PC-3 (cell line): Measurements from ENCODE around the gene PAN3. TPM values are rescaled to one million over a fixed set of nuclear protein-coding genes. Genes with fewer than 3 reads are reported as not detected.

Source experiments
- ATAC-seq: fragments of 200-7000 bp; cut with Tn5 transposase; 2 replicates; pipeline ENCODE4 v1.9.1; 2020; ENCODE audit warnings: mild to moderate bottlenecking, moderate library complexity
- BruUV-seq: library from RNA; stranded (reverse); fragments of 400-500 nt; replicated peaks from 2 replicates; lab custom pipeline; 2021; lab: Mats Ljungman, UMichigan
- CTCF ChIA-PET: fragments of 300-600 bp; sonication (Branson Sonifier 250); formaldehyde crosslinking; loops from one replicate; lab custom pipeline; 2022; ENCODE audit warnings: antibody characterized with exemption; lab: Charles Lee
- POLR2A ChIA-PET: fragments of 300-600 bp; sonication (Branson Sonifier 250); formaldehyde crosslinking; loops from one replicate; lab custom pipeline; 2022; ENCODE audit warnings: antibody characterized with exemption; ENCODE audit not compliant: unreplicated experiment; lab: Charles Lee
- DNase-seq: peaks from one replicate; pipeline ENCODE4 v3.0.0-alpha.2; 2015
- H2AFZ ChIP-seq: fragments of 300-600 bp; sonication (generic); 2 replicates; pipeline ENCODE4 v1.6.0; 2016; ENCODE audit warnings: antibody characterized with exemption, low read length
- H3F3A ChIP-seq: fragments of 300-600 bp; sonication (generic); one replicate; pipeline ENCODE4 v1.6.0; 2017; ENCODE audit warnings: antibody characterized with exemption, low read length, control low read depth, mild to moderate bottlenecking; ENCODE audit not compliant: unreplicated experiment
- H3K27ac ChIP-seq: fragments of 300-600 bp; sonication (generic); 2 replicates; pipeline ENCODE4 v1.5.1; 2016; ENCODE audit warnings: mild to moderate bottlenecking, low read length
- H3K27me3 ChIP-seq: fragments of 300-600 bp; sonication (generic); 2 replicates; pipeline ENCODE4 v1.6.1; 2016; ENCODE audit warnings: low read length, mixed read lengths
- H3K36me3 ChIP-seq: fragments of 300-600 bp; sonication (generic); 2 replicates; pipeline ENCODE4 v1.6.1; 2016; ENCODE audit warnings: low read depth, mixed run types, low read length, mixed read lengths
- H3K4me1 ChIP-seq: fragments of 300-600 bp; sonication (generic); 2 replicates; pipeline ENCODE4 v1.5.1; 2016; ENCODE audit warnings: low read length; ENCODE audit not compliant: insufficient read depth
- H3K4me2 ChIP-seq: fragments of 300-600 bp; sonication (generic); 2 replicates; pipeline ENCODE4 v1.6.0; 2016; ENCODE audit warnings: low read length
- H3K4me3 ChIP-seq: fragments of 300-600 bp; sonication (generic); 2 replicates; pipeline ENCODE4 v1.5.1; 2016; ENCODE audit warnings: mild to moderate bottlenecking, low read length, mixed read lengths
- H3K79me2 ChIP-seq: fragments of 300-600 bp; sonication (generic); 2 replicates; pipeline ENCODE4 v1.6.1; 2017; ENCODE audit warnings: low read length, mixed read lengths
- H3K9ac ChIP-seq: fragments of 300-600 bp; sonication (generic); 2 replicates; pipeline ENCODE4 v1.6.0; 2016; ENCODE audit warnings: mild to moderate bottlenecking, low read length
- H3K9me2 ChIP-seq: fragments of 300-600 bp; sonication (generic); replicated peaks from 2 replicates; pipeline ENCODE4 v1.6.1; 2016; ENCODE audit warnings: mixed run types, low read length, mixed read lengths
- H3K9me3 ChIP-seq: fragments of 300-600 bp; sonication (generic); 2 replicates; pipeline ENCODE4 v1.6.1; 2016; ENCODE audit warnings: low read length, mixed read lengths
- H4K20me1 ChIP-seq: fragments of 300-600 bp; sonication (generic); 2 replicates; pipeline ENCODE4 v1.6.1; 2016; ENCODE audit warnings: low read length, mixed read lengths
- EZH2 ChIP-seq: fragments of 300-600 bp; sonication (generic); IDR thresholded peaks from one replicate; pipeline ENCODE4 v1.6.1; 2017; ENCODE audit warnings: antibody characterized with exemption, mild to moderate bottlenecking, low read length; ENCODE audit not compliant: unreplicated experiment
- EZH2phosphoT487 ChIP-seq: fragments of 300-600 bp; sonication (generic); IDR thresholded peaks from 2 replicates; pipeline ENCODE4 v1.6.1; 2018; ENCODE audit warnings: mild to moderate bottlenecking, antibody characterized with exemption, low read length, borderline replicate concordance
- intact Hi-C: fragments of 100-400 bp; cut with micrococcal nuclease; formaldehyde crosslinking; loops from 2 replicates; pipeline ENCODE4 v1.9.0; 2023
- total RNA-seq: library from RNA; depleted of rRNA; stranded (reverse); fragments of >200 nt; gene quantifications from 2 replicates; pipeline ENCODE4 v1.2.3, GENCODE V29; 2014
- TF ChIP-seq, protein P1 (sequence below): fragments of 300-600 bp; sonication (generic); conservative IDR thresholded peaks from 2 replicates; pipeline ENCODE4 v1.5.1; 2017; ENCODE audit warnings: antibody characterized with exemption, low read depth, mild to moderate bottlenecking, low read length

PAN3 gene
- total RNA-seq, 1 experiment from 2014 or later = 14.6 TPM

DNA sequence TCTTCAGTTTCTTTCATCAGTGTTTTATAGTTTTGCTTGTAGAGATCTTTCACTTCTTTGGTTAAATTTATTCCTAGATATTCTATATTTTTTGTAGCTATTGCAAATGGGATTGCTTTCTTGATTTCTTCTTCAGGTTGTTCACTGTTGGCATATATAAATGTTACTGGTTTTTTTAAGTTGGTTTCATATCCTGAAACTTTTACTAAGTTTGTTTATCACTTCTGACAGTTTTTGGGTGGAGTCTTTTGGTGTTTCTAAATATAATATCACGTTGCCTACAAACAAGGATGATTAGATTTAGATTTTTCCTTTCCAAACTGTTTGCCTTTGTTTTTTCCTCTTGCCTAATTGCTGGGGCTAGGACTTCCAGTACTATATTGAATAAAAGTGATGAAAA, 109.7 kb downstream of the PAN3 start:
- Histone ChIP-seq H3K4me1 (no peaks in the 10 kb centered on the region), H3K9me3 (no peaks in the 10 kb centered on the region), H3F3A (no peaks in the 10 kb centered on the region), H2AFZ (no peak overlapping the region), H3K4me2 (no peak overlapping the region), H3K4me3 (no peak overlapping the region), H3K27ac (no peak overlapping the region), H3K36me3 (peaks cover 2% of the 10 kb centered on the region; the same call in 1 of the 2 replicates), H3K27me3 (no peaks in the 10 kb centered on the region), H3K9me2 (no peaks in the 10 kb centered on the region), H4K20me1 (no peaks in the 10 kb centered on the region), H3K79me2 (no peaks in the 10 kb centered on the region; the same call in 1 of the 2 replicates), H3K9ac (no peak overlapping the region)
- ATAC-seq = no peak
- intact Hi-C loops = no loop called here
- no TSS peak for BruUV-seq
- TF ChIP-seq EZH2phosphoT487 (no peak), EZH2 (no peak)
- TF ChIP-seq, protein P1, sequence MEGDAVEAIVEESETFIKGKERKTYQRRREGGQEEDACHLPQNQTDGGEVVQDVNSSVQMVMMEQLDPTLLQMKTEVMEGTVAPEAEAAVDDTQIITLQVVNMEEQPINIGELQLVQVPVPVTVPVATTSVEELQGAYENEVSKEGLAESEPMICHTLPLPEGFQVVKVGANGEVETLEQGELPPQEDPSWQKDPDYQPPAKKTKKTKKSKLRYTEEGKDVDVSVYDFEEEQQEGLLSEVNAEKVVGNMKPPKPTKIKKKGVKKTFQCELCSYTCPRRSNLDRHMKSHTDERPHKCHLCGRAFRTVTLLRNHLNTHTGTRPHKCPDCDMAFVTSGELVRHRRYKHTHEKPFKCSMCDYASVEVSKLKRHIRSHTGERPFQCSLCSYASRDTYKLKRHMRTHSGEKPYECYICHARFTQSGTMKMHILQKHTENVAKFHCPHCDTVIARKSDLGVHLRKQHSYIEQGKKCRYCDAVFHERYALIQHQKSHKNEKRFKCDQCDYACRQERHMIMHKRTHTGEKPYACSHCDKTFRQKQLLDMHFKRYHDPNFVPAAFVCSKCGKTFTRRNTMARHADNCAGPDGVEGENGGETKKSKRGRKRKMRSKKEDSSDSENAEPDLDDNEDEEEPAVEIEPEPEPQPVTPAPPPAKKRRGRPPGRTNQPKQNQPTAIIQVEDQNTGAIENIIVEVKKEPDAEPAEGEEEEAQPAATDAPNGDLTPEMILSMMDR = no peak
- POLR2A ChIA-PET = no interaction called here
- CTCF ChIA-PET = no interaction called here
- no peak for DNase-seq

DNA sequence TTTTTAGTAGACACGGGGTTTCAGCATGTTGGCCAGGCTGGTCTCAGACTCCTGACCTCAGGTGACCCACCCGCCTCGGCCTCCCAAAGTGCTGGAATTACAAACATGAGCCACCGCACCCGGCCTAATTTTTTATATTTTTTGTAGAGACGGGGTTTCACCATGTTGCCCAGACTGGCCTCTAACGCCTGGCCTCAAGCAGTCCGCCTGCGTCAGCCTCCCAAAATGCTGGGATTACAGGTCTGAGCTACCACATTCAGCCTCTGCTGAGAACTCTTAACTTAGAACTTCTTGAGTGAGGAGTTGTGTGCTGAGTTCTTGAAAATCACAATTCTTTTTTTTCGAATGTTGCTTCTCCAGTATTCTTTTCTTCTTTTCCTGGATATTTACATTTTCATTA, 112.2 kb downstream of the PAN3 start:
- intact Hi-C loops = no loop called here

GRCh38 chr13:28251466-28251865, 113.1 kb downstream of the PAN3 start:
- DNase-seq (no peak), ATAC-seq (no peak)
- Histone ChIP-seq H3K27me3 (no peaks in the 10 kb centered on the region), H4K20me1 (no peaks in the 10 kb centered on the region), H3K36me3 (peaks cover 7% of the 10 kb centered on the region), H3K9me3 (no peaks in the 10 kb centered on the region), H3K4me1 (no peaks in the 10 kb centered on the region), H3K4me3 (no peak overlapping the region), H3K4me2 (no peak overlapping the region), H3K79me2 (no peaks in the 10 kb centered on the region; the same call in 1 of the 2 replicates), H3K27ac (no peak overlapping the region), H3F3A (no peaks in the 10 kb centered on the region), H3K9me2 (no peaks in the 10 kb centered on the region), H3K9ac (no peak overlapping the region), H2AFZ (no peak overlapping the region)
- intact Hi-C loops = no loop called here
- POLR2A ChIA-PET = no interaction called here
- CTCF ChIA-PET = no interaction called here
- TF ChIP-seq EZH2 = no peak
- TF ChIP-seq, protein P1 = no peak
- TF ChIP-seq EZH2phosphoT487 = no peak
- no TSS peak for BruUV-seq

More for the DNA sequence above, 112.2 kb downstream of the PAN3 start:
- no peaks in the 10 kb centered on the region for H3K4me1 ChIP-seq
- no peaks in the 10 kb centered on the region for H3K9me2 ChIP-seq
- TF ChIP-seq, protein P1 = no peak
- TF ChIP-seq EZH2phosphoT487 (no peak), EZH2 (no peak)
- H3K27me3 ChIP-seq = no peaks in the 10 kb centered on the region
- H3K36me3 ChIP-seq = peaks cover 2% of the 10 kb centered on the region; the same call in 1 of the 2 replicates
- H3K4me2 ChIP-seq = no peak overlapping the region
- BruUV-seq = no TSS peak
- H4K20me1 ChIP-seq = no peaks in the 10 kb centered on the region
- ChIA-PET POLR2A (no interaction called here), CTCF (no interaction called here)
- H3K79me2 ChIP-seq = no peaks in the 10 kb centered on the region; the same call in 1 of the 2 replicates
- no peak for ATAC-seq
- no peak overlapping the region for H3K4me3 ChIP-seq
- no peak for DNase-seq
- no peak overlapping the region for H2AFZ ChIP-seq
- no peak overlapping the region for H3K9ac ChIP-seq
- H3K27ac ChIP-seq = no peak overlapping the region
- H3F3A ChIP-seq = no peaks in the 10 kb centered on the region
- no peaks in the 10 kb centered on the region for H3K9me3 ChIP-seq
